Left ventricle myocardium inferior (tissue), 1 donor: ENCODE results near the gene YY1AP1. TPM values are rescaled to one million over a fixed set of nuclear protein-coding genes. Genes with fewer than 3 reads are reported as not detected.
"Not testable (repeated sequence)": the region's sequence is repeated elsewhere in the genome, so short reads cannot be mapped to it uniquely, and the experiment has no call there.

Source experiments
- DNase-seq: peaks from one replicate; pipeline ENCODE4 v3.0.0-alpha.2; 2020
- H3K27ac ChIP-seq: fragments of 200-600 bp; replicated peaks from 2 replicates; pipeline ENCODE4 v1.8.0; 2021
- H3K27me3 ChIP-seq: fragments of 200-600 bp; 2 replicates; pipeline ENCODE4 v1.8.0; 2021; ENCODE audit warnings: low read depth
- H3K36me3 ChIP-seq: fragments of 200-600 bp; 2 replicates; pipeline ENCODE4 v1.8.0; 2021
- H3K4me1 ChIP-seq: fragments of 200-600 bp; 2 replicates; pipeline ENCODE4 v1.8.0; 2021
- H3K4me3 ChIP-seq: fragments of 200-600 bp; 2 replicates; pipeline ENCODE4 v1.8.0; 2021; ENCODE audit warnings: mild to moderate bottlenecking, moderate library complexity
- H3K9me3 ChIP-seq: fragments of 200-600 bp; replicated peaks from 2 replicates; pipeline ENCODE4 v1.8.0; 2021
- intact Hi-C: fragments of 100-400 bp; cut with micrococcal nuclease; formaldehyde crosslinking; loops from one replicate; pipeline ENCODE4 v1.11.0; 2022
- long read RNA-seq: library from polyadenylated mRNA; unstranded; transcript quantifications from one replicate; pipeline ENCODE4 v2.0.0, GENCODE V29; 2021
- total RNA-seq: library from RNA; stranded (reverse); fragmentation: NEBNext Ultra II Directional; extraction: Animal tissue kit (Norgen Biotek cat#: 25700); gene quantifications from one replicate; pipeline ENCODE4 v1.2.1, GENCODE V29; 2021
- TF ChIP-seq, protein P1 (sequence below): fragments of 200-600 bp; IDR thresholded peaks from 2 replicates; pipeline ENCODE4 v1.8.0; 2021; ENCODE audit warnings: antibody characterized with exemption, mild to moderate bottlenecking, borderline replicate concordance
- donor health status: DM: no; HTN: yes; CAD: no; lungs with severe emphysema.

Gene YY1AP1, protein sequence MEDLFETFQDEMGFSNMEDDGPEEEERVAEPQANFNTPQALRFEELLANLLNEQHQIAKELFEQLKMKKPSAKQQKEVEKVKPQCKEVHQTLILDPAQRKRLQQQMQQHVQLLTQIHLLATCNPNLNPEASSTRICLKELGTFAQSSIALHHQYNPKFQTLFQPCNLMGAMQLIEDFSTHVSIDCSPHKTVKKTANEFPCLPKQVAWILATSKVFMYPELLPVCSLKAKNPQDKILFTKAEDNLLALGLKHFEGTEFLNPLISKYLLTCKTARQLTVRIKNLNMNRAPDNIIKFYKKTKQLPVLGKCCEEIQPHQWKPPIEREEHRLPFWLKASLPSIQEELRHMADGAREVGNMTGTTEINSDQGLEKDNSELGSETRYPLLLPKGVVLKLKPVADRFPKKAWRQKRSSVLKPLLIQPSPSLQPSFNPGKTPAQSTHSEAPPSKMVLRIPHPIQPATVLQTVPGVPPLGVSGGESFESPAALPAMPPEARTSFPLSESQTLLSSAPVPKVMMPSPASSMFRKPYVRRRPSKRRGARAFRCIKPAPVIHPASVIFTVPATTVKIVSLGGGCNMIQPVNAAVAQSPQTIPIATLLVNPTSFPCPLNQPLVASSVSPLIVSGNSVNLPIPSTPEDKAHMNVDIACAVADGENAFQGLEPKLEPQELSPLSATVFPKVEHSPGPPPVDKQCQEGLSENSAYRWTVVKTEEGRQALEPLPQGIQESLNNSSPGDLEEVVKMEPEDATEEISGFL
- 60.2 TPM for total RNA-seq
- long read RNA-seq, transcript YY1AP1-205 (11 exons, 2,663 nt), result minor isoform, 15 of 124 reads
- long read RNA-seq, transcript YY1AP1-212 (11 exons, 2,654 nt), result major isoform, 28 of 124 reads
- long read RNA-seq, transcript YY1AP1-211 (10 exons, 2,927 nt), result minor isoform, 6 of 124 reads
- long read RNA-seq, partial matches to known transcripts, result 43 of 124 reads
- long read RNA-seq, other reads (novel, unspliced or antisense), result 24 of 124 reads

DNA sequence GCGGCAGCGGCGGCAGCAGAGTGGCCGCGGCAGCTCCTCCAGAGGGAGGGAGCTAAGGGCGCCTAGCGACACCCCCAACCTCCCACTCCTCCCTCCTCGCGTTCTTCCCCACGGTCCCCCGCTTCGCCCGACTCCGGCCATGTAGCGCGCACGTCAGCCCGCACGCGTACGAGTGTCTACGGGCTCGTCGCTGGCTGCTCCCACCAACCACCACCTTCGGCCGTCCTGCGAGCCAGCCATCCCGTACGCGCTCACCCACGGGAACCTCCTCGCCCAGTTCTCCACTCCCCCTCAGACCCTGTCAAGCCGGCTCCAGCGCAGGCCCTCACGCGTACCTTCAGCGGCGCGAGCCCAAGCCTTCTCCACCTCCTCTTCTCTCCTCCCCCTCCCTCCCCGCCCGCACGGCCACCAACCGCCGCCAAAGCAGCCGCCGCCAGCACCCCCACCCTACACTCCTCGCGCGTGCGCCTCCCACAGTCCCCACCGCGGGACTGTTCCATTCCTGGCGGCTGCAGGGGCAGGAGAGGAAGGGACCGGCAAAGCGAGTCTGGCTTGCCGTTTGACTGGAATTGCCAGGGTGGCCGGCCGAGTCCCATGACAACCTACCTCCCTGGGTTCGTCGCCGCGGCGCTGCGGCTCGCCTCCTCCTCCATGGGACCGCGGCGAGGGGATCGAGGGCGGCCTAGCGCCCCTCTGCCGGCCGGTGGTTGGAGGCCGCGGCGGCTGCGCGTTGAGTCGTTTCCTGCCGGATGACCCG, at the start of gene YY1AP1:
Gene YY1AP1 (minus strand): TSS at position 451 of the 757 bp plus-strand sequence. CDS start 8,338 bp downstream, outside the sequence.
- intact Hi-C loops, result no loop called here
- Histone ChIP-seq H3K27ac (peak within 1 kb of the TSS; percentile 99), H3K9me3 (no peaks in the 10 kb centered on the region), H3K4me3 (peak within 1 kb of the TSS; percentile 97), H3K36me3 (peaks cover 18% of the 10 kb centered on the region), H3K27me3 (no peaks in the 10 kb centered on the region), H3K4me1 (peaks cover 85% of the 10 kb centered on the region)
- peak; percentile 95 for DNase-seq
- TF ChIP-seq, protein P1, sequence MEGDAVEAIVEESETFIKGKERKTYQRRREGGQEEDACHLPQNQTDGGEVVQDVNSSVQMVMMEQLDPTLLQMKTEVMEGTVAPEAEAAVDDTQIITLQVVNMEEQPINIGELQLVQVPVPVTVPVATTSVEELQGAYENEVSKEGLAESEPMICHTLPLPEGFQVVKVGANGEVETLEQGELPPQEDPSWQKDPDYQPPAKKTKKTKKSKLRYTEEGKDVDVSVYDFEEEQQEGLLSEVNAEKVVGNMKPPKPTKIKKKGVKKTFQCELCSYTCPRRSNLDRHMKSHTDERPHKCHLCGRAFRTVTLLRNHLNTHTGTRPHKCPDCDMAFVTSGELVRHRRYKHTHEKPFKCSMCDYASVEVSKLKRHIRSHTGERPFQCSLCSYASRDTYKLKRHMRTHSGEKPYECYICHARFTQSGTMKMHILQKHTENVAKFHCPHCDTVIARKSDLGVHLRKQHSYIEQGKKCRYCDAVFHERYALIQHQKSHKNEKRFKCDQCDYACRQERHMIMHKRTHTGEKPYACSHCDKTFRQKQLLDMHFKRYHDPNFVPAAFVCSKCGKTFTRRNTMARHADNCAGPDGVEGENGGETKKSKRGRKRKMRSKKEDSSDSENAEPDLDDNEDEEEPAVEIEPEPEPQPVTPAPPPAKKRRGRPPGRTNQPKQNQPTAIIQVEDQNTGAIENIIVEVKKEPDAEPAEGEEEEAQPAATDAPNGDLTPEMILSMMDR, result peak; percentile 14

DNA sequence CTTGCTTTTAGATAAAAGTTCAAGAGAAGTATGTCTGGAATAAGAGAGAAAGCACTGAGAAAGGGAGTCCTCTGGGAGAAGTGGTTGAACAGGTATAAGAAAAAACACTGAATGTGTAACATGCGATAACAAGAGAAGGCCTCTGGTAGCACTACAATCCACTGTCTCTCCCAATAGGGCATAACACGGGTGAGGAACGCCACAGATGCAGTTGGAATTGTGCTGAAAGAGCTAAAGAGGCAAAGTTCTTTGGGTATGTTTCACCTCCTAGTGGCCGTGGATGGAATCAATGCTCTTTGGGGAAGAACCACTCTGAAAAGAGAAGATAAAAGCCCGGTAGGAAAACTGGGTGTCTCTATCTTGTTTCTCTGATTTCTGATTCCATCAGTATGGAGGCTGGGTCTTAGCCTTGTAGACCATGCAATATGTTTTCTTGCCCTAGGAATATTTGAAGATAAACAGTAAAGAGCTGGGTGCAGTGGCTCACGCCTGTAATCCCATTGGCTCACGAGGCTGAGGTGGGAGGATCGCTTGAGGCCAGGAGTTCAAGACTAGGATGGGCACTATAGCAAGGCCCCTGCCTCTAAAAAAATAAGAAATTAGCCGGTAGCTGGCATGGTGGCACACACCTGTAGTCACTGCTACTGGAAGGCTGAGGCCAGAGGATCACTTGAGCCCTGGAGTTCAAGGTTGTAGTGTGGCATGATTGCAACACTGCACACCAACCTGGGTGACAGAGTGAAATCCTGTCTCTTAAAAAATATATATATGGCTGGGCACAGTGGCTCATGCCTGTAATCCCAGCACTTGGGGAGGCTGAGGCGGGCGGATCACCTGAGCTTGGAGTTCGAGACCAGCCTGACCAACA, 40.7 kb upstream of the YY1AP1 start:
- TF ChIP-seq, protein P1, result peak; percentile 61
- Histone ChIP-seq H3K36me3 (peaks cover 82% of the 10 kb centered on the region), H3K27ac (no peak overlapping the region), H3K4me3 (no peak overlapping the region), H3K9me3 (no peaks in the 10 kb centered on the region), H3K27me3 (no peaks in the 10 kb centered on the region), H3K4me1 (no peaks in the 10 kb centered on the region)
- no peak for DNase-seq
- intact Hi-C loops, result no loop called here

DNA sequence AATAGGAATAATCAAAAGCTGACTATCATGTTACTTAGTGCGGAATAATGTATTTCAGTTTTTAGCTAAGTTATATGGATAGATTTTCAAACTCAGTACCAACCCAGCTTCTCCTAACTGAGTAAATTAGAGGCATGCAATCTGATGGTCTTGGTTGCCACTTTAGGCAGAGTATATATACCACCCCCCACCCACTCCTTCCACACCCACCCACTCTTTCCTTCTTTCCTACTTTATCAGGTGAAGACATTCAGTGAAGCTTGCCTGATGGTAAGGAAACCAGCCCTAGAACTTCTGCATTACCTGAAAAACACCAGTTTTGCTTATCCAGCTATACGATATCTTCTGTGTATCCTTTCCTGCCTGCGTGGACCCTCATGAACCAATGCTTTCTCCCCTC, 36.6 kb upstream of the YY1AP1 start:
- intact Hi-C loops, result no loop called here
- H3K4me1 ChIP-seq, result no peaks in the 10 kb centered on the region
- no peaks in the 10 kb centered on the region for H3K27me3 ChIP-seq
- TF ChIP-seq, protein P1, result no peak
- no peaks in the 10 kb centered on the region for H3K9me3 ChIP-seq
- no peak overlapping the region for H3K4me3 ChIP-seq
- no peak overlapping the region for H3K27ac ChIP-seq
- no peak for DNase-seq
- peaks cover 68% of the 10 kb centered on the region for H3K36me3 ChIP-seq

DNA sequence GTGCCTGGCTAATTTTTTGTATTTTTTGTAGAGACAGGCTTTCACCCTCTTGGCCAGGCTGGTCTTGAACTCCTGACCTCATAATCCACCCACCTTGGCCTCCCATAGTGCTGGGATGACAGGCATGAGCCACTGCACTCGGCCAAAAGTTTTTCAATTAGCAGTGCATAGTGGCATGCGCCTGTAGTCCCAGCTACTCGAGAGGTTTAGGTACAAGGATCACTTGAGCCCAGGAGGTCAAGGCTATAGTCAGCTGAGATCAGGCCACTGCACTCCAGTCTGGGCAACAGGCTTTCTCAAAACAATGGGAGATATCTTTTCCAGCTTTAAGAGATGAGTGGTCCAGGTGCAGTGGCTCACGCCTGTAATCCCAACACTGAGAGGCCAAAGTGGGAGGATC, 31.1 kb upstream of the YY1AP1 start:
- H3K27me3 ChIP-seq, result no peaks in the 10 kb centered on the region
- intact Hi-C loops, result no loop called here
- TF ChIP-seq, protein P1, result no peak
- H3K4me1 ChIP-seq, result no peaks in the 10 kb centered on the region
- H3K4me3 ChIP-seq, result no peak overlapping the region
- peaks cover 76% of the 10 kb centered on the region for H3K36me3 ChIP-seq
- no peak for DNase-seq
- no peak overlapping the region for H3K27ac ChIP-seq
- H3K9me3 ChIP-seq, result no peaks in the 10 kb centered on the region

DNA sequence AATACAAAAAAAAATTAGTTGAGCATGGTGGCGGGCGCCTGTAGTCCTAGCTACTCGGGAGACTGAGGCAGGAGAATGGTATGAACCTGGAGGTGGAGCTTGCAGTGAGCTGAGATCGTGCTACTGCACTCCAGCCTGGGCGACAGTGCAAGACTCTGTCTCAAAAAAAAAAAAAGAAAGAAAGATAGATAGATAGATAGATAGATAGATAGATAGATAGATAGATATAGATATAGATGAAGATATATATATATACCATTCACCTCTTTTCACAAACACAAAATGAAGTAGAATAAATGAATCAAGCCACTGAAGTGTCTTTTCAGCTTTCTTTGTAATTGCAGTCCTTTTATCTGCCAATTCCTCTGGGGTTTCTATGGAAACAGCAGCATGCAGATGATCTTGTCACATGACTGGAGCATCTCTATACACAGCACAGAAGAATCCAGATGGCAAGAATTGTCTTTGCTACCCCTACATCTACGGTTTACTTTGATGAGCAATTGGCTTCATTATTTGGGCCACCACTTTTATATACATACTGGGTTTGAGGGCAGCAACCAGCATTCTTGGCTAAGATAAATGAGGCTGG, 30.0 kb upstream of the YY1AP1 start:
- H3K36me3 ChIP-seq, result peaks cover 69% of the 10 kb centered on the region
- H3K4me3 ChIP-seq, H3K4me1 ChIP-seq, H3K9me3 ChIP-seq, intact Hi-C loops, H3K27ac ChIP-seq, DNase-seq, H3K27me3 ChIP-seq: not testable (repeated sequence)
